B cell (primary cell): ENCODE measurements around the gene ALOX12. TPM values are rescaled to one million over a fixed set of nuclear protein-coding genes. Genes with fewer than 3 reads are reported as not detected.

Source experiments
- ATAC-seq: fragments of 200-7000 bp; cut with Tn5 transposase; one replicate; pipeline ENCODE4 v1.10.0; 2021; ENCODE audit warnings: low read depth, mild to moderate bottlenecking, moderate number of reproducible peaks, moderate library complexity
- CTCF ChIA-PET: fragments of 350-600 bp; sonication (Branson Sonifier 250); formaldehyde crosslinking; loops from one replicate; lab custom pipeline; 2021; ENCODE audit warnings: antibody characterized with exemption, inconsistent platforms; lab: Charles Lee
- POLR2A ChIA-PET: fragments of 350-600 bp; sonication (Branson Sonifier 250); formaldehyde crosslinking; loops from one replicate; lab custom pipeline; 2021; ENCODE audit warnings: antibody characterized with exemption; lab: Charles Lee
- DNase-seq: peaks from one replicate; pipeline ENCODE4 v3.0.0; 2013
- H2AFZ ChIP-seq: 2 replicates; pipeline ENCODE4 v1.6.1; 2012; ENCODE audit warnings: mild to moderate bottlenecking, low read depth, low read length; ENCODE audit not compliant: insufficient read depth, poor library complexity, severe bottlenecking
- H3K27ac ChIP-seq, 2 donors: 1 replicate in 1 of 2; 2 replicates in 1 of 2; pipeline ENCODE4 v1.5.1; 2012 to 2013; ENCODE audit warnings: low read length in 2 of 2, mild to moderate bottlenecking in 2 of 2, moderate library complexity in 1 of 2
- H3K27me3 ChIP-seq, 4 experiments: fragments of 200-600 bp in 1 of 4; sonication (generic) in 1 of 4; replicated peaks in 1 of 4; 1 replicate in 2 of 4; 2 replicates in 2 of 4; pipeline versions ENCODE4 v1.6.1 to v1.7.0; 2013 to 2016; ENCODE audit warnings: low read length in 3 of 4, mild to moderate bottlenecking in 2 of 4, mixed read lengths in 1 of 4, moderate library complexity in 1 of 4; ENCODE audit not compliant: insufficient read depth in 4 of 4, control insufficient read depth in 3 of 4; ENCODE audit errors: control extremely low read depth in 1 of 4
- H3K36me3 ChIP-seq, 2 experiments: replicated peaks in 1 of 2; 1 replicate in 1 of 2; 2 replicates in 1 of 2; pipeline versions ENCODE4 v1.6.1 to v1.7.1; 2013; ENCODE audit warnings: low read length in 1 of 2; ENCODE audit not compliant: insufficient read depth in 2 of 2, control insufficient read depth in 1 of 2; ENCODE audit errors: control extremely low read depth in 1 of 2, extremely low read depth in 1 of 2
- H3K4me1 ChIP-seq, 2 donors: fragments of 200-600 bp in 1 of 2; sonication (generic) in 1 of 2; 1 replicate in 1 of 2; 2 replicates in 1 of 2; pipeline versions ENCODE4 v1.5.1 to v1.6.1; 2013 to 2017; ENCODE audit warnings: low read length in 2 of 2; ENCODE audit not compliant: control insufficient read depth in 2 of 2, insufficient read depth in 2 of 2
- H3K4me2 ChIP-seq: replicated peaks from 2 replicates; pipeline ENCODE3; 2012; ENCODE audit warnings: mild to moderate bottlenecking, low read depth, low read length; ENCODE audit not compliant: poor library complexity, severe bottlenecking
- H3K4me3 ChIP-seq, 5 experiments: fragments of 200-600 bp in 1 of 5; sonication (generic) in 1 of 5; 1 replicate in 3 of 5; 2 replicates in 2 of 5; pipeline versions ENCODE4 v1.5.1 to v1.7.0; 2011 to 2016; ENCODE audit warnings: low read length in 4 of 5, mild to moderate bottlenecking in 4 of 5, low read depth in 2 of 5, control low read depth in 1 of 5, moderate library complexity in 1 of 5; ENCODE audit not compliant: insufficient read depth in 1 of 5; ENCODE audit errors: control extremely low read depth in 1 of 5, extremely low read depth in 1 of 5
- H3K79me2 ChIP-seq: fragments of 200-600 bp; sonication (generic); one replicate; pipeline ENCODE4 v1.6.0; 2016; ENCODE audit warnings: low read length; ENCODE audit not compliant: control insufficient read depth, insufficient read depth
- H3K9ac ChIP-seq: fragments of 200-600 bp; sonication (generic); 2 replicates; pipeline ENCODE4 v1.6.1; 2017; ENCODE audit warnings: mild to moderate bottlenecking, low read length, moderate library complexity
- H3K9me3 ChIP-seq, 3 donors: one replicate each; pipeline versions ENCODE4 v1.6.1 to v1.7.1; 2013; ENCODE audit warnings: low read length in 2 of 3; ENCODE audit not compliant: control insufficient read depth in 2 of 3, insufficient read depth in 1 of 3; ENCODE audit errors: control extremely low read depth in 1 of 3
- H4K20me1 ChIP-seq: 2 replicates; pipeline ENCODE4 v1.6.0; 2012; ENCODE audit warnings: mild to moderate bottlenecking, low read length; ENCODE audit not compliant: insufficient read depth, control insufficient read depth, poor library complexity, severe bottlenecking
- H3K27ac Mint-ChIP-seq: one replicate; pipeline ENCODE4 v1.8.0; 2021; ENCODE audit warnings: mixed read lengths
- H3K27me3 Mint-ChIP-seq: one replicate; pipeline ENCODE4 v1.8.0; 2021; ENCODE audit warnings: mixed read lengths
- H3K4me1 Mint-ChIP-seq: one replicate; pipeline ENCODE4 v1.8.0; 2021; ENCODE audit warnings: mixed read lengths
- H3K4me3 Mint-ChIP-seq: one replicate; pipeline ENCODE4 v1.8.0; 2021; ENCODE audit warnings: mixed read lengths
- H3K9me3 Mint-ChIP-seq: one replicate; pipeline ENCODE4 v1.8.0; 2022; ENCODE audit warnings: mixed read lengths; ENCODE audit not compliant: insufficient read depth
- EZH2 ChIP-seq: IDR thresholded peaks from 2 replicates; pipeline ENCODE4 v1.6.1; 2012; ENCODE audit warnings: borderline replicate concordance, low read depth, mild to moderate bottlenecking, moderate library complexity, low read length; ENCODE audit not compliant: insufficient read depth, poor library complexity, severe bottlenecking
- WGBS: methylation state at CpG from one replicate; pipeline ENCODE4 v1.1.5; 2013; ENCODE audit warnings: missing lambda C conversion rate; ENCODE audit not compliant: insufficient coverage; 5-methylcytosine and 5-hydroxymethylcytosine counted together
- intact Hi-C: fragments of 100-400 bp; cut with micrococcal nuclease; formaldehyde crosslinking; loops from one replicate; pipeline ENCODE4 v1.10.0; 2022
- polyA plus RNA-seq: library from polyadenylated mRNA; depleted of rRNA; stranded (reverse); fragments of >200 nt; gene quantifications from 2 replicates; pipeline ENCODE4 v1.2.3, GENCODE V29; 2012
- total RNA-seq, 2 donors: library from RNA; stranded (reverse); fragments of 120-200 nt in 1 of 2; gene quantifications; 1 replicate in 1 of 2; 2 replicates in 1 of 2; pipeline versions ENCODE4 v1.2.3 to v1.2.4, GENCODE V29; 2013 to 2022
- TF ChIP-seq, protein P1 (sequence below): fragments of 200-600 bp; IDR thresholded peaks from one replicate; pipeline ENCODE4 v1.8.0; 2022; ENCODE audit warnings: antibody characterized with exemption, mild to moderate bottlenecking

The ALOX12 gene
- total and polyA plus RNA-seq, 2 donors (not counting 1 experiment from before 2014, with no cell fraction given) = 0.07 TPM; not detected in 1

DNA sequence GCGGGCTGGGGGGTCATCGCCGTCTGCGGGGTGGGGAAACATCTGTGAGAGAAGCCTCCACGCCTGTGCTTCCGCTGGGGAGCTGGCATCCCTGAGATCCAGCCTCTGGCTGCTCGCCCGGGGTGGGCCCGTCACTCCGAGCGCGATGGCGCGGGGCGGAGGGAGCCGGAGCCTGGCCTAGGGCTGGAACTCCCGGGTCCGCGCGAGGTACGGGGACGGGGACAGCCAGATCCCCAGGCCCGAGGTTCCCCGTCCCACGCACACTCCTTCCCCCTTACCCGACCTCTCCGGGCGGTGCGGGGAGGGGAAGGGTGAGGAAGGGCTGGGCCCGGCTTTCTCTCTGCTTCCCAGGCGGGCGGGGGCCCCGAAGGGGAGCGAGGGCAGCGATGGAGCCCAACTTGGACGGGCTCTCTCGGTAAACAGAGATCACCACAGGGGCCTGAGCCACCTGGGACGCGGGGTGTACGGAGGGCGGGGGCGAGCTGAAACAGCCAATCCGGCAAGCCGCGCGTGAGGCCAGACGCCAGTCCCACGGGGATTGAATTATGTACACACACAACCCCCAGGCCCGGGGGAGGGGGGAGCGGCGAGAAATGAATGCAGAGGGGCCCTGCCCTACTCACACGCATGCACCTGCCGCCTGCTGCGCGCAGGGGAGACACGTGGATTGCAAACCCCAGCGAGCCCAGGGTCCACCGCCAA, 47.8 kb downstream of the ALOX12 start, which contains the start of gene SLC16A11:
Gene SLC16A11 (minus strand): TSS at position 596 of the 702 bp plus-strand sequence. CDS start 579 bp downstream, at position 17.
- H3K27me3 Mint-ChIP-seq = no peaks in the 10 kb centered on the region
- intact Hi-C loops = loop anchor here (1.0 to 10.0 kb wide), 2 partner anchors 8 to 541 kb away; partner anchors contain the start of gene MPDU1
- ATAC-seq (peak; percentile 73), DNase-seq (peak; percentile 85)
- no peaks in the 10 kb centered on the region for H3K79me2 ChIP-seq
- peaks cover 48% of the 10 kb centered on the region for H3K4me1 Mint-ChIP-seq
- peak within 1 kb of the TSS; percentile 76 for H3K9ac ChIP-seq
- H3K4me2 ChIP-seq = peak within 1 kb of the TSS; percentile 99
- H3K36me3 ChIP-seq = peaks cover 0 to 2% of the 10 kb centered on the region in 2 experiments
- TF ChIP-seq EZH2 = no peak
- TF ChIP-seq, protein P1, sequence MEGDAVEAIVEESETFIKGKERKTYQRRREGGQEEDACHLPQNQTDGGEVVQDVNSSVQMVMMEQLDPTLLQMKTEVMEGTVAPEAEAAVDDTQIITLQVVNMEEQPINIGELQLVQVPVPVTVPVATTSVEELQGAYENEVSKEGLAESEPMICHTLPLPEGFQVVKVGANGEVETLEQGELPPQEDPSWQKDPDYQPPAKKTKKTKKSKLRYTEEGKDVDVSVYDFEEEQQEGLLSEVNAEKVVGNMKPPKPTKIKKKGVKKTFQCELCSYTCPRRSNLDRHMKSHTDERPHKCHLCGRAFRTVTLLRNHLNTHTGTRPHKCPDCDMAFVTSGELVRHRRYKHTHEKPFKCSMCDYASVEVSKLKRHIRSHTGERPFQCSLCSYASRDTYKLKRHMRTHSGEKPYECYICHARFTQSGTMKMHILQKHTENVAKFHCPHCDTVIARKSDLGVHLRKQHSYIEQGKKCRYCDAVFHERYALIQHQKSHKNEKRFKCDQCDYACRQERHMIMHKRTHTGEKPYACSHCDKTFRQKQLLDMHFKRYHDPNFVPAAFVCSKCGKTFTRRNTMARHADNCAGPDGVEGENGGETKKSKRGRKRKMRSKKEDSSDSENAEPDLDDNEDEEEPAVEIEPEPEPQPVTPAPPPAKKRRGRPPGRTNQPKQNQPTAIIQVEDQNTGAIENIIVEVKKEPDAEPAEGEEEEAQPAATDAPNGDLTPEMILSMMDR = no peak
- WGBS = 1% methylated on average over 55 of the region's 58 CpGs
- H2AFZ ChIP-seq = peak within 1 kb of the TSS; percentile 73
- no peaks in the 10 kb centered on the region for H3K9me3 Mint-ChIP-seq
- ChIA-PET POLR2A (interaction anchor here (1.0 to 2.0 kb wide), 6 partner anchors 8 to 90 kb away, joined by 3 to 9 read pairs (median 6); partner anchors contain the start of gene SLC16A13), CTCF (interaction anchor here (0.6 to 14.5 kb wide), 7 partner anchors 9 to 1030 kb away, joined by 3 to 584 read pairs (median 3); partner anchors contain the start of genes BCL6B and RNASEK)
- H4K20me1 ChIP-seq = no peaks in the 10 kb centered on the region
- H3K4me3 Mint-ChIP-seq = peak within 1 kb of the TSS; percentile 86
- peak within 1 kb of the TSS; percentile 56 to 74 for H3K27ac ChIP-seq
- peaks cover 35 to 49% of the 10 kb centered on the region in 2 donors for H3K4me1 ChIP-seq
- H3K9me3 ChIP-seq = peaks cover 0 to 8% (median 0%) of the 10 kb centered on the region in 3 donors
- peak within 1 kb of the TSS; percentile 85 for H3K27ac Mint-ChIP-seq
- H3K27me3 ChIP-seq = peaks cover 0 to 4% (median 0%) of the 10 kb centered on the region in 4 experiments
- peak within 1 kb of the TSS in 4 of 5 experiments; percentile 46 to 77 (median 65) for H3K4me3 ChIP-seq
